Measurements from ENCODE around the gene TARBP1. TPM values are rescaled to one million over a fixed set of nuclear protein-coding genes. Genes with fewer than 3 reads are reported as not detected.
"Not testable (repeated sequence)": the region's sequence is repeated elsewhere in the genome, so short reads cannot be mapped to it uniquely, and the experiment has no call there.

Gene TARBP1
- total RNA-seq, 1 experiment from 2014 or later: 14.8 TPM

DNA sequence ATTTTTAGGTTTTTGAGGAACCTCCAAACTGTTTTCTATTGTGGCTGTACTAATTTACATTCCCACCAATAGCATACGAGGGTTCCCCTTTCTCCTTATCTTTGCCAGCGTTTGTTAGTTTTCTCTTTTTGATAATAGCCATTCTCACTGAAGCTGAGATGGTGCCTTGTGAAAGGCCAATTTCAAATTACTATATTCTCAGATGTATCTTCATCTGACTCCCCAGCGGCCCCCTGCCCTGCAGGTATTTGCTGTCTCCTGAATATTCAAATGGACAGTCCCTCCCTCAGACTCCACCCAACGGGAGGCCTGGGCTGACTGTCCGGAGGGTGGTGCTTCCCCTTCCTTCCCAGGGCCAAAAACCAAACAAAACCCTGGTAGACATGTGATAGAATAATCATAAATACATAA lies 33.5 kb upstream of the TARBP1 start:
- H3K9me3 ChIP-seq (replicated peaks): no peaks in the 10 kb centered on the region
- no peak for DNase-seq
- no peak overlapping the region for H3K27ac ChIP-seq
- 0 out of 2 replicates have a peak, but pooled peaks cover 7% of the 10 kb centered on the region for H3K4me1 ChIP-seq
- no peak overlapping the region for H3K4me3 ChIP-seq
- H3K36me3 ChIP-seq: no peaks in the 10 kb centered on the region
- no peaks in the 10 kb centered on the region for H3K27me3 ChIP-seq

DNA sequence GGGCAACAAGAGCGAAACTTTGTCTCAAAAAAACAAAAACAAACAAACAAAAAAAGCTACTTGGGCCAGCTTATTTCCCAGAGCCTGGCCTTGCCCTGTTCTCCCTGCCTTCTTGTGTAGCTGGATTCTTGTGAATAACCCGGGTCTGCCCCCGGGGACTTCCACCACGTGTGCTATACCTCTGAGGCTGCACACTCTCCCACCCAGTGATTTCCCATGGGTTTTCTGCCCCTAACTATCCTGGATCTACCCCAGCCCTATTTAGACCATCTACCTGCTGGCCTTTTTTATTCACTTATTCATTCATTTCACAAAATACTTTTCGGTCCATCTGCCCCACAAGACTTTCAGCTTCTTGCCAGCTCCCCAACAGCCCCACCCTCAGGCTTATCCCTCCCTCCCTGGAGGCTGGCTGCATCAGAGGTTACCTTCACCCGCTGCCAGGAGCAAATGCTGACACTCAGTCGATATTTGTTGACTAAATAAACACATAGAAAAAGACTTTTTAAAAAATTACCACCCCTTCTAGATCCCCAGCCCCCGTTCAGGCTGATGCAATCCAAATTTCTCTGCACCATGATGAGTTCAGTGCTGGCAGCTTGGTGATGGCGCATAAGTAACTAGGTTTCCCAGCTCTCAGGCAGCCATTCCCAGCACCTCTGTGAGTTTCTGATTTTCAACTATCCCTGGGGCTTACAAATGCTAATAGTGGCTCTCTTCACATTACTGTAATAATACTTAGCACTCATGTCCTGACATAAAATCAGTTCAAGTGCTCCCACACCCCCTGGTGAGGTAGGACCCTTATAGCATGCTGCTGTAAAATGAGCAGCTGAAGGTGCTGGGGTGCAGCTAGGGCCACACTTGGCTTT lies 30.7 kb upstream of the TARBP1 start:
- H3K27ac ChIP-seq: no peak overlapping the region
- no peaks in the 10 kb centered on the region for H3K36me3 ChIP-seq
- H3K9me3 ChIP-seq (replicated peaks): no peaks in the 10 kb centered on the region
- DNase-seq: no peak
- H3K27me3 ChIP-seq: no peaks in the 10 kb centered on the region
- H3K4me1 ChIP-seq: no peaks in the 10 kb centered on the region
- no peak overlapping the region for H3K4me3 ChIP-seq

GRCh38 chr1:234507626-234508387 lies 28.8 kb upstream of the TARBP1 start:
- no peak for DNase-seq
- H3K4me1 ChIP-seq: no peaks in the 10 kb centered on the region
- no peak overlapping the region for H3K27ac ChIP-seq
- H3K36me3 ChIP-seq: no peaks in the 10 kb centered on the region
- H3K4me3 ChIP-seq: no peak overlapping the region
- no peaks in the 10 kb centered on the region for H3K9me3 ChIP-seq (replicated peaks)
- H3K27me3 ChIP-seq: no peaks in the 10 kb centered on the region

- H3K27me3 ChIP-seq: no peaks in the 10 kb centered on the region
- H3K27ac ChIP-seq: no peak overlapping the region
- no peak for DNase-seq
- H3K4me3 ChIP-seq: no peak overlapping the region
- H3K9me3 ChIP-seq (replicated peaks): no peaks in the 10 kb centered on the region
- H3K4me1 ChIP-seq: no peaks in the 10 kb centered on the region
- no peaks in the 10 kb centered on the region for H3K36me3 ChIP-seq
These were observed 28.1 kb upstream of the TARBP1 start for GRCh38 chr1:234507089-234507488.

- Histone ChIP-seq H3K36me3 (no peaks in the 10 kb centered on the region), H3K4me1 (peaks cover 6% of the 10 kb centered on the region), H3K27me3 (no peaks in the 10 kb centered on the region), H3K4me3 (no peak overlapping the region), H3K27ac (no peak overlapping the region), H3K9me3 (replicated peaks) (no peaks in the 10 kb centered on the region)
- no peak for DNase-seq
These were observed 26.8 kb upstream of the TARBP1 start for GRCh38 chr1:234505769-234506102.

DNA sequence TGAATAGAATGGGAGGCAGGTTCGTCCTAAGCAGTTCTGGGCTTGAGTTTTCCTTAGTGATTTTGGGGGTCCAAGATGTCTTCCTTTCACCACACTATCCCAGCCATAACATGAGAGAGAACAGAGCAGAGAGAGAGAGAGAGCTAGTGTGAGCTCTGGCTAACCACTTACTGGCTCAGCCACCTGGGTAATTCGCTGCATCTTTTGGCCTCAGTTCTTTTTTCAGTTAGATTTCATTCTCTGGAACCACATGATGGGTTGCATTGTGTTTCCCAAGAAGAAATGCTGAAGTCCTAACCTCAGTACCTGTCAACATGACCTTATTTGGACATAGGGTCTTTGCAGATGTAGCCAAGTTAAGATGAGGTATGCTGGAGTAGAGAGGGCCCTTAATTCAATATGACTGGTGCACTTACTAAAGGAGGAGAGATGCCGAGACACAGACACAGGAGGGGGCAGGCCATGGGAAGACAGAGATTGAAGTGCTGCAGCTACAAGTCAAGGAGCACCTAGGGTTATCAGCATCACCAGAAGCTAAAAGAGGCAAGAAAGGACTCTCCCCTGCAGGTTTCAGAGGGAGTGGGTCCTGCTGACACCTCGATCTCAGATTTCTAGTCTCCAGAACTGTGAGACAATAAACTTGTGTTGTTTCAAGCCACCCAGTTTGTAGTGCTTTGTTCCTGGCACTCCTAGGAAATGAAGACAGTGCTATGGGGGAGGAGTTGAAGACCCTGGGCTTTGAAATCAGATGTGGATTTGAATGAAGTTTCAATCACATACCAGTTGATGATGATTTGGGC lies 26.2 kb upstream of the TARBP1 start:
- no peak overlapping the region for H3K27ac ChIP-seq

GRCh38 chr1:234504251-234504650 lies 25.3 kb upstream of the TARBP1 start:
- peaks cover 16% of the 10 kb centered on the region for H3K4me1 ChIP-seq
- not testable (repeated sequence) for H3K9me3 ChIP-seq (replicated peaks); DNase-seq; H3K27ac ChIP-seq; H3K36me3 ChIP-seq; H3K27me3 ChIP-seq; H3K4me3 ChIP-seq

More for the DNA sequence above, 26.2 kb upstream of the TARBP1 start:
- no peaks in the 10 kb centered on the region for H3K36me3 ChIP-seq
- H3K9me3 ChIP-seq (replicated peaks): no peaks in the 10 kb centered on the region
- no peak overlapping the region for H3K4me3 ChIP-seq
- no peak for DNase-seq
- peaks cover 12% of the 10 kb centered on the region for H3K4me1 ChIP-seq
- H3K27me3 ChIP-seq: no peaks in the 10 kb centered on the region

DNA sequence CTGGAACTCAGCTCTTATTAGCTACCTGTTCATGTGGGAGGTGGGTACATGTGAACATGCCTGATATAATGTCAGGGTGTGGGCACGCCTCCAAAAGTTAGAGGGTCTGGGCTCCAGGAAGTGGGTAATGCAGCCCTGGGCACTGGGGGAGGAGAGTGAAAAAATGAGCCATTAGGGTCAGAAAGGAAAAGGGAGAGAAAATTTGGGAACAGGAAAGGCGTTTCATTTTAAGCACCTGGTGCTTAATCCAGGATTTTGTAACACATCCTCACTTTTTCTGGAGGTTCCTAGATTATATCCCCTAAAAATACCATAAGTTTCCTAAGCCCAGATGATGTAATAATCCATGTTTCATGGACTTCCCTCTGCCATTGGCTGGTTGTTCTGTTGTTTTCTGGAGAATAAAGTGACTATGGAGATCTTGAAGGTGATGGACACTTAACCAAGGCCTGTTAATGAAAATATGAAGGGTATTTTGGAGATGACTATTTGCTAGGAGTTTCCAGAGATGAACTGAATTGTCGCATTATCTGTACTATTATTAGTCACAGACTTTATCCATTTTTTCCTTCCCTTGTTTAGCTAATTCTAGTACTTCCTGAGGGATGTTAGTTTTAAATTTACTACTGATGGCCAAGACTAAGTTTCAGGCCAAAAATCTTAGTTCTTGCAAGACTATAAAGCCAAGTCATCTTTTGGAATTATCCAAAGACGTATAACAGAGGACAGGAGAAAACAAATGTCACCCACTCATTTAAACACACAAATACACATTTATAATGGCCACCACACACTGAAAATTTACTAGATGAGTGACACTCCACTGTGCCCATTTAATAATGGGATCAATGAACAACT lies 24.4 kb upstream of the TARBP1 start:
- Histone ChIP-seq H3K36me3 (no peaks in the 10 kb centered on the region), H3K4me1 (peaks cover 16% of the 10 kb centered on the region), H3K4me3 (no peak overlapping the region), H3K9me3 (replicated peaks) (no peaks in the 10 kb centered on the region), H3K27ac (no peak overlapping the region), H3K27me3 (no peaks in the 10 kb centered on the region)
- DNase-seq: no peak

GRCh38 chr1:234502785-234503184 lies 23.8 kb upstream of the TARBP1 start:
- peaks cover 16% of the 10 kb centered on the region for H3K4me1 ChIP-seq
- no peaks in the 10 kb centered on the region for H3K9me3 ChIP-seq (replicated peaks)
- H3K36me3 ChIP-seq: no peaks in the 10 kb centered on the region
- no peaks in the 10 kb centered on the region for H3K27me3 ChIP-seq
- H3K4me3 ChIP-seq: no peak overlapping the region
- no peak for DNase-seq
- H3K27ac ChIP-seq: no peak overlapping the region

- Histone ChIP-seq H3K36me3 (no peaks in the 10 kb centered on the region), H3K27me3 (no peaks in the 10 kb centered on the region), H3K27ac (no peak overlapping the region; the same call in 1 of the 2 replicates), H3K9me3 (replicated peaks) (no peaks in the 10 kb centered on the region), H3K4me3 (peak overlapping the region; percentile 51), H3K4me1 (peaks cover 16% of the 10 kb centered on the region)
- peak; percentile 44 to 72 for DNase-seq
These were observed 21.3 kb upstream of the TARBP1 start for GRCh38 chr1:234500269-234500668.

GRCh38 chr1:234499943-234500245 lies 20.9 kb upstream of the TARBP1 start:
- Histone ChIP-seq H3K27ac (peak overlapping the region; percentile 73), H3K9me3 (replicated peaks) (no peaks in the 10 kb centered on the region), H3K4me3 (peak overlapping the region; percentile 51), H3K4me1 (peaks cover 16% of the 10 kb centered on the region), H3K27me3 (no peaks in the 10 kb centered on the region), H3K36me3 (no peaks in the 10 kb centered on the region)
- DNase-seq: no peak

- DNase-seq: peak; percentile 85 to 93
- peak overlapping the region; percentile 73 for H3K27ac ChIP-seq
- no peaks in the 10 kb centered on the region for H3K9me3 ChIP-seq (replicated peaks)
- H3K36me3 ChIP-seq: no peaks in the 10 kb centered on the region
- H3K4me3 ChIP-seq: peak overlapping the region; percentile 51
- no peaks in the 10 kb centered on the region for H3K27me3 ChIP-seq
- H3K4me1 ChIP-seq: peaks cover 16% of the 10 kb centered on the region
These were observed 20.4 kb upstream of the TARBP1 start for GRCh38 chr1:234499119-234499942.

GRCh38 chr1:234498448-234499118 lies 19.6 kb upstream of the TARBP1 start:
- Histone ChIP-seq H3K4me3 (peak overlapping the region; percentile 51; the same call in 1 of the 2 replicates), H3K36me3 (no peaks in the 10 kb centered on the region), H3K4me1 (peaks cover 16% of the 10 kb centered on the region), H3K27ac (no peak overlapping the region), H3K9me3 (replicated peaks) (no peaks in the 10 kb centered on the region), H3K27me3 (no peaks in the 10 kb centered on the region)
- no peak for DNase-seq
